ENCODE data around the gene ANKRD55.

DNA sequence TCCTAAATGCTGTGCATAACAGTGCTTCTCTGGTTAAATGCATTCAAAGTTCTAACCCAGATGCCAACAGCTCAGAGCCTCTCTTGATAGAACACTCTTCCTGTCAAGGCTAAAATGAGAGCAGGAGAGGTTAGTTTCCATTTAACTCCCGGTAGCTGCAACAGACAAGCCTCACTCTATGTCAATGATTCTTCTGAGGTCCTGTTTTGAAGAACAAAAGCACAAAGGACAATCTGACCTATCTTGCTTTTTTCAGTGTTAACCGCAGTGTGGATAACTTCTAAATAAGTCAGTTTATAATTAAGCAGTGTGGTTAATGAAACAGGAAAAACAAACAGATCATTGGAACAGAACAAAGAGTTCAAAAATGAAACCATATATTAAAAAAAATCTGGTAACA lies 80.7 kb downstream of the ANKRD55 start:
- TF ChIP-seq, protein P1, sequence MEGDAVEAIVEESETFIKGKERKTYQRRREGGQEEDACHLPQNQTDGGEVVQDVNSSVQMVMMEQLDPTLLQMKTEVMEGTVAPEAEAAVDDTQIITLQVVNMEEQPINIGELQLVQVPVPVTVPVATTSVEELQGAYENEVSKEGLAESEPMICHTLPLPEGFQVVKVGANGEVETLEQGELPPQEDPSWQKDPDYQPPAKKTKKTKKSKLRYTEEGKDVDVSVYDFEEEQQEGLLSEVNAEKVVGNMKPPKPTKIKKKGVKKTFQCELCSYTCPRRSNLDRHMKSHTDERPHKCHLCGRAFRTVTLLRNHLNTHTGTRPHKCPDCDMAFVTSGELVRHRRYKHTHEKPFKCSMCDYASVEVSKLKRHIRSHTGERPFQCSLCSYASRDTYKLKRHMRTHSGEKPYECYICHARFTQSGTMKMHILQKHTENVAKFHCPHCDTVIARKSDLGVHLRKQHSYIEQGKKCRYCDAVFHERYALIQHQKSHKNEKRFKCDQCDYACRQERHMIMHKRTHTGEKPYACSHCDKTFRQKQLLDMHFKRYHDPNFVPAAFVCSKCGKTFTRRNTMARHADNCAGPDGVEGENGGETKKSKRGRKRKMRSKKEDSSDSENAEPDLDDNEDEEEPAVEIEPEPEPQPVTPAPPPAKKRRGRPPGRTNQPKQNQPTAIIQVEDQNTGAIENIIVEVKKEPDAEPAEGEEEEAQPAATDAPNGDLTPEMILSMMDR (IDR thresholded peaks at IDR 0.05) = no peak
- TF ChIP-seq SIN3A (IDR thresholded peaks at IDR 0.05; ENCODE audit: borderline replicate concordance, low read depth, low read length) = no peak
- no peak for TF ChIP-seq NRF1 (IDR thresholded peaks at IDR 0.05; ENCODE audit: low read depth, low read length)
